Measurements from ENCODE around the gene C6orf132. TPM values are rescaled to one million over a fixed set of nuclear protein-coding genes. Genes with fewer than 3 reads are reported as not detected.
"Not testable (repeated sequence)": the region's sequence is repeated elsewhere in the genome, so short reads cannot be mapped to it uniquely, and the experiment has no call there.

Gene C6orf132
- total RNA-seq, 1 experiment from 2014 or later, result 31.9 TPM

GRCh38 chr6:42156638-42157037, 14.2 kb upstream of the C6orf132 start:
- H3K36me3 Mint-ChIP-seq (ENCODE audit: insufficient read depth, unreplicated experiment), result no peaks in the 10 kb centered on the region
- H3K27me3 Mint-ChIP-seq (ENCODE audit: insufficient read depth, unreplicated experiment), result no peaks in the 10 kb centered on the region
- no peak overlapping the region for H3K27ac Mint-ChIP-seq (ENCODE audit: low read depth, unreplicated experiment)
- H3K4me1 Mint-ChIP-seq (ENCODE audit: insufficient read depth, unreplicated experiment), result peaks cover 11% of the 10 kb centered on the region
- no peak for DNase-seq (ENCODE audit: unreplicated experiment)
- POLR2A ChIA-PET, result interaction anchor here (0.6 kb wide), 1 partner anchor 28 kb away, joined by 3 read pairs; no protein-coding TSS in a partner anchor
- no peak overlapping the region for H3K4me3 Mint-ChIP-seq (ENCODE audit: unreplicated experiment)
- CTCF ChIA-PET, result interaction anchor here (0.7 to 1.6 kb wide), 2 partner anchors 9 kb away, joined by 3 to 5 read pairs; no protein-coding TSS in a partner anchor
- TF ChIP-seq CTCF (IDR thresholded peaks at IDR 0.05; ENCODE audit: unreplicated experiment), result no peak
- no TSS peak for BruUV-seq (replicated peaks)
- H3K9me3 Mint-ChIP-seq (ENCODE audit: unreplicated experiment), result no peaks in the 10 kb centered on the region
- intact Hi-C loops (cut with micrococcal nuclease), result no loop called here

GRCh38 chr6:42155293-42155692, 12.9 kb upstream of the C6orf132 start:
- H3K36me3 Mint-ChIP-seq (ENCODE audit: insufficient read depth, unreplicated experiment), result no peaks in the 10 kb centered on the region
- ChIA-PET CTCF (interaction anchor here (0.6 to 1.6 kb wide), 3 partner anchors 10 to 675 kb away, joined by 3 to 5 read pairs (median 4); no protein-coding TSS in a partner anchor), POLR2A (no interaction called here)
- no peak overlapping the region for H3K27ac Mint-ChIP-seq (ENCODE audit: low read depth, unreplicated experiment)
- peaks cover 11% of the 10 kb centered on the region for H3K4me1 Mint-ChIP-seq (ENCODE audit: insufficient read depth, unreplicated experiment)
- no peaks in the 10 kb centered on the region for H3K27me3 Mint-ChIP-seq (ENCODE audit: insufficient read depth, unreplicated experiment)
- intact Hi-C loops (cut with micrococcal nuclease), result no loop called here
- H3K4me3 Mint-ChIP-seq (ENCODE audit: unreplicated experiment), result no peak overlapping the region
- TF ChIP-seq CTCF (IDR thresholded peaks at IDR 0.05; ENCODE audit: unreplicated experiment), result no peak
- no peak for DNase-seq (ENCODE audit: unreplicated experiment)
- no peaks in the 10 kb centered on the region for H3K9me3 Mint-ChIP-seq (ENCODE audit: unreplicated experiment)
- BruUV-seq (replicated peaks), result no TSS peak

GRCh38 chr6:42154461-42155209, 12.2 kb upstream of the C6orf132 start:
- DNase-seq (ENCODE audit: unreplicated experiment), result no peak
- intact Hi-C loops (cut with micrococcal nuclease), result no loop called here
- Mint-ChIP-seq H3K4me1 (ENCODE audit: insufficient read depth, unreplicated experiment) (peaks cover 11% of the 10 kb centered on the region), H3K9me3 (ENCODE audit: unreplicated experiment) (no peaks in the 10 kb centered on the region), H3K27me3 (ENCODE audit: insufficient read depth, unreplicated experiment) (no peaks in the 10 kb centered on the region), H3K27ac (ENCODE audit: low read depth, unreplicated experiment) (no peak overlapping the region), H3K4me3 (ENCODE audit: unreplicated experiment) (no peak overlapping the region), H3K36me3 (ENCODE audit: insufficient read depth, unreplicated experiment) (no peaks in the 10 kb centered on the region)
- TF ChIP-seq CTCF (IDR thresholded peaks at IDR 0.05; ENCODE audit: unreplicated experiment), result no peak
- BruUV-seq (replicated peaks), result no TSS peak
- ChIA-PET POLR2A (interaction anchor here (0.6 to 1.0 kb wide), 2 partner anchors 11 to 64 kb away, joined by 3 read pairs; no protein-coding TSS in a partner anchor), CTCF (interaction anchor here (0.6 to 1.2 kb wide), 2 partner anchors 12 to 371 kb away, joined by 3 to 4 read pairs; partner anchors contain the start of gene C6orf132)

- Mint-ChIP-seq H3K27ac (ENCODE audit: low read depth, unreplicated experiment) (no peak overlapping the region), H3K4me3 (ENCODE audit: unreplicated experiment) (no peak overlapping the region), H3K9me3 (ENCODE audit: unreplicated experiment) (no peaks in the 10 kb centered on the region), H3K27me3 (ENCODE audit: insufficient read depth, unreplicated experiment) (no peaks in the 10 kb centered on the region), H3K36me3 (ENCODE audit: insufficient read depth, unreplicated experiment) (no peaks in the 10 kb centered on the region), H3K4me1 (ENCODE audit: insufficient read depth, unreplicated experiment) (peaks cover 11% of the 10 kb centered on the region)
- BruUV-seq (replicated peaks), result no TSS peak
- intact Hi-C loops (cut with micrococcal nuclease), result no loop called here
- CTCF ChIA-PET, result interaction anchor here (1.2 kb wide), 1 partner anchor 11 kb away, joined by 4 read pairs; the partner anchor contains the start of gene C6orf132
- POLR2A ChIA-PET, result interaction anchor here (0.6 to 1.0 kb wide), 2 partner anchors 10 to 63 kb away, joined by 3 read pairs; no protein-coding TSS in a partner anchor
- no peak for DNase-seq (ENCODE audit: unreplicated experiment)
- no peak for TF ChIP-seq CTCF (IDR thresholded peaks at IDR 0.05; ENCODE audit: unreplicated experiment)
Observed at GRCh38 chr6:42153921-42154320, 11.5 kb upstream of the C6orf132 start.

GRCh38 chr6:42152528-42153213, 10.3 kb upstream of the C6orf132 start:
- BruUV-seq (replicated peaks); H3K4me3 Mint-ChIP-seq (ENCODE audit: unreplicated experiment); H3K27me3 Mint-ChIP-seq (ENCODE audit: insufficient read depth, unreplicated experiment); POLR2A ChIA-PET; CTCF ChIA-PET; H3K9me3 Mint-ChIP-seq (ENCODE audit: unreplicated experiment); H3K36me3 Mint-ChIP-seq (ENCODE audit: insufficient read depth, unreplicated experiment); intact Hi-C loops (cut with micrococcal nuclease); H3K27ac Mint-ChIP-seq (ENCODE audit: low read depth, unreplicated experiment); H3K4me1 Mint-ChIP-seq (ENCODE audit: insufficient read depth, unreplicated experiment): not testable (repeated sequence)
- DNase-seq (ENCODE audit: unreplicated experiment), result peak; percentile 34

Data from MCF 10A (cell line).